Activated CD8-positive, alpha-beta T cell treated with anti-CD3 and anti-CD28 coated beads for 36 hours (primary cell): ENCODE data around the gene SSU72. TPM values are rescaled to one million over a fixed set of nuclear protein-coding genes. Genes with fewer than 3 reads are reported as not detected.

Source experiments
- ATAC-seq: fragments of 200-7000 bp; cut with Tn5 transposase; one replicate; pipeline ENCODE4 v1.10.0; 2021; ENCODE audit warnings: mild to moderate bottlenecking, moderate library complexity
- CTCF ChIA-PET: fragments of 350-600 bp; sonication (Branson Sonifier 250); formaldehyde crosslinking; loops from one replicate; lab custom pipeline; 2021; ENCODE audit warnings: antibody characterized with exemption; lab: Charles Lee
- POLR2A ChIA-PET: fragments of 350-600 bp; sonication (Branson Sonifier 250); formaldehyde crosslinking; loops from one replicate; lab custom pipeline; 2021; ENCODE audit warnings: antibody characterized with exemption; lab: Charles Lee
- DNase-seq: peaks from one replicate; pipeline ENCODE4 v3.0.0-alpha.2; 2020
- H3K27ac Mint-ChIP-seq: one replicate; pipeline ENCODE4 v1.8.0; 2021; ENCODE audit warnings: mild to moderate bottlenecking, mixed read lengths
- H3K27me3 Mint-ChIP-seq: one replicate; pipeline ENCODE4 v1.8.0; 2021; ENCODE audit warnings: mixed read lengths
- H3K36me3 Mint-ChIP-seq: one replicate; pipeline ENCODE4 v1.8.0; 2021; ENCODE audit warnings: low read depth, mixed read lengths
- H3K4me1 Mint-ChIP-seq: one replicate; pipeline ENCODE4 v1.8.0; 2021; ENCODE audit warnings: low read depth, mixed read lengths
- H3K4me3 Mint-ChIP-seq: one replicate; pipeline ENCODE4 v1.8.0; 2021; ENCODE audit warnings: mild to moderate bottlenecking, moderate library complexity, mixed read lengths
- H3K9me3 Mint-ChIP-seq: one replicate; pipeline ENCODE4 v1.8.0; 2021; ENCODE audit warnings: mixed read lengths
- CTCF ChIP-seq: fragments of 200-600 bp; IDR thresholded peaks from one replicate; pipeline ENCODE4 v1.8.0; 2022; ENCODE audit warnings: antibody characterized with exemption, mild to moderate bottlenecking
- intact Hi-C: fragments of 100-400 bp; cut with micrococcal nuclease; formaldehyde crosslinking; loops from one replicate; pipeline ENCODE4 v1.10.0; 2022
- total RNA-seq, 2 experiments: library from RNA; stranded (reverse); gene quantifications; one replicate each; pipeline ENCODE4 v1.2.3, GENCODE V29; 2021

Gene SSU72
- total RNA-seq, 2 experiments from 2014 or later, result 111 to 113 TPM

GRCh38 chr1:1562556-1563195 is 12.0 kb downstream of the SSU72 start:
- POLR2A ChIA-PET, result interaction anchor here (1.3 to 2.1 kb wide), 4 partner anchors 9 to 16 kb away, joined by 4 to 10 read pairs (median 8); no protein-coding TSS in a partner anchor

DNA sequence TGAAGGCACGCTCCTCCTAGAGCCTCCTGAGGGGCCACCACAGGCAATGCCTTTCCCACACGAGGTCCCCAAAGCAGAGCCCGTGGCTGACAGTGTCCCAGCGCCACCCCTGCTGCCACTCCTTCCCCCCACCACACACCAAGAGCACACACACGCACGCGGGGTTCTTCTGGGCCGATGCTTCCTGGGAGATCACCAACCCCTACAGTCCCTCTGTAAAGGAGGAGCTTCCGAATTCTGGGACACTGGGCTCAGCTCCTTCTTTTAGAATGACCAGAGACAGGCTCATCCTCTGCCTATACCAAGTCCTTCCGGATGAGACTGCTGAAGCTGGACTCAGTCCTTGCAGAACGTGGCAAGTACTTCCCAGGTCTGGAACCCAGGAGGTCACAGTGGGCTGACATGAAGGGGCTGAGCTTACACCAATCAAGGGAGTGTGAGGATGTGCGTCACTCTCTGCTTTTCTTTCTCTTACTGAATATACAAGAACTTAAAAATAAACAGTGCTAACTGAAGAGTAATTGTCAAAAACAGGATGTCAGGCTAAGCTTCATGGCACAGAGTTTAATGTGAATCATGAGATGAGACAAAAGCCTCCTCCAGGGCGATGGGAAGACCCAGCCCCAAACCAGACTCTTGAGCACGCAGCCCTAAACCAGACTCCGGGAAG is 12.7 kb downstream of the SSU72 start:
- no peak for TF ChIP-seq CTCF
- Mint-ChIP-seq H3K27me3 (no peaks in the 10 kb centered on the region), H3K36me3 (peaks cover 37% of the 10 kb centered on the region), H3K4me3 (no peak overlapping the region), H3K4me1 (peaks cover 9% of the 10 kb centered on the region), H3K9me3 (no peaks in the 10 kb centered on the region), H3K27ac (no peak overlapping the region)
- intact Hi-C loops, result no loop called here
- no peak for DNase-seq
- ChIA-PET CTCF (no interaction called here), POLR2A (interaction anchor here (0.7 to 2.1 kb wide), 7 partner anchors 8 to 20 kb away, joined by 3 to 10 read pairs (median 6); no protein-coding TSS in a partner anchor)
- no peak for ATAC-seq

More at GRCh38 chr1:1562556-1563195, 12.0 kb downstream of the SSU72 start:
- Mint-ChIP-seq H3K27me3 (no peaks in the 10 kb centered on the region), H3K36me3 (peaks cover 43% of the 10 kb centered on the region), H3K27ac (no peak overlapping the region), H3K4me1 (peaks cover 17% of the 10 kb centered on the region), H3K9me3 (no peaks in the 10 kb centered on the region), H3K4me3 (no peak overlapping the region)
- ATAC-seq (no peak), DNase-seq (no peak)
- intact Hi-C loops, result no loop called here
- no peak for TF ChIP-seq CTCF
- CTCF ChIA-PET, result no interaction called here

GRCh38 chr1:1560178-1560577 is 14.5 kb downstream of the SSU72 start:
- POLR2A ChIA-PET, result interaction anchor here (2.2 kb wide), 1 partner anchor 10 kb away, joined by 8 read pairs; no protein-coding TSS in a partner anchor
- CTCF ChIA-PET, result no interaction called here
- no peak overlapping the region for H3K27ac Mint-ChIP-seq

GRCh38 chr1:1559066-1559465 is 15.6 kb downstream of the SSU72 start:
- CTCF ChIA-PET, result interaction anchor here (1.5 kb wide), 1 partner anchor 70 kb away, joined by 3 read pairs; no protein-coding TSS in a partner anchor
- H3K36me3 Mint-ChIP-seq, result peaks cover 19% of the 10 kb centered on the region
- no peak overlapping the region for H3K4me3 Mint-ChIP-seq
- no peak for ATAC-seq
- no peaks in the 10 kb centered on the region for H3K27me3 Mint-ChIP-seq
- POLR2A ChIA-PET, result interaction anchor here (0.5 to 2.2 kb wide), 5 partner anchors 11 to 55 kb away, joined by 3 to 8 read pairs (median 3); no protein-coding TSS in a partner anchor
- intact Hi-C loops, result no loop called here
- H3K9me3 Mint-ChIP-seq, result no peaks in the 10 kb centered on the region
- H3K27ac Mint-ChIP-seq, result no peak overlapping the region
- TF ChIP-seq CTCF, result no peak
- no peak for DNase-seq
- H3K4me1 Mint-ChIP-seq, result peaks cover 4% of the 10 kb centered on the region

More at GRCh38 chr1:1560178-1560577, 14.5 kb downstream of the SSU72 start:
- Mint-ChIP-seq H3K4me3 (no peak overlapping the region), H3K27me3 (no peaks in the 10 kb centered on the region), H3K36me3 (peaks cover 29% of the 10 kb centered on the region), H3K4me1 (peaks cover 5% of the 10 kb centered on the region), H3K9me3 (no peaks in the 10 kb centered on the region)
- DNase-seq (no peak), ATAC-seq (no peak)
- intact Hi-C loops, result no loop called here
- TF ChIP-seq CTCF, result no peak
